Mesothelial cell of epicardium (in vitro differentiated cells): ENCODE data around the gene TMEM258. TPM values are rescaled to one million over a fixed set of nuclear protein-coding genes. Genes with fewer than 3 reads are reported as not detected.

ENCODE experiments used
- DNase-seq, 2 experiments: peaks; one replicate each; pipeline ENCODE4 v3.0.0; 2021; ENCODE audit warnings: low spot score in 2 of 2; ENCODE audit not compliant: unreplicated experiment in 2 of 2
- H3K27ac Mint-ChIP-seq: 2 replicates; pipeline ENCODE4 v1.8.0; 2021; ENCODE audit warnings: mixed read lengths
- H3K27me3 Mint-ChIP-seq: 2 replicates; pipeline ENCODE4 v1.8.0; 2021; ENCODE audit warnings: low read depth, mixed read lengths
- H3K36me3 Mint-ChIP-seq: 2 replicates; pipeline ENCODE4 v1.8.0; 2021; ENCODE audit warnings: mixed read lengths
- H3K4me1 Mint-ChIP-seq: 2 replicates; pipeline ENCODE4 v1.8.0; 2021; ENCODE audit warnings: mixed read lengths
- H3K4me3 Mint-ChIP-seq: 2 replicates; pipeline ENCODE4 v1.8.0; 2021; ENCODE audit warnings: mild to moderate bottlenecking, moderate library complexity, mixed read lengths
- H3K9me3 Mint-ChIP-seq: 2 replicates; pipeline ENCODE4 v1.8.0; 2021; ENCODE audit warnings: mixed read lengths
- CTCF ChIP-seq: fragments of 200-600 bp; sonication (generic); IDR thresholded peaks from one replicate; pipeline ENCODE4 v1.5.0; 2021; ENCODE audit warnings: antibody characterized with exemption; ENCODE audit not compliant: unreplicated experiment
- total RNA-seq: library from RNA; stranded (reverse); gene quantifications from 3 replicates; pipeline ENCODE4 v1.2.1, GENCODE V29; 2021

Gene TMEM258
- total RNA-seq, 1 donor from 2014 or later: 154 TPM

- no peaks in the 10 kb centered on the region for H3K9me3 Mint-ChIP-seq
- H3K4me3 Mint-ChIP-seq: no peak overlapping the region
- no peak for TF ChIP-seq CTCF
- H3K4me1 Mint-ChIP-seq: peaks cover 80% of the 10 kb centered on the region
- H3K27me3 Mint-ChIP-seq: no peaks in the 10 kb centered on the region
- peak overlapping the region; percentile 96 for H3K27ac Mint-ChIP-seq
- DNase-seq: no peak
- no peaks in the 10 kb centered on the region for H3K36me3 Mint-ChIP-seq
Observed at GRCh38 chr11:61766353-61766841, 26.0 kb downstream of the TMEM258 start.

DNA sequence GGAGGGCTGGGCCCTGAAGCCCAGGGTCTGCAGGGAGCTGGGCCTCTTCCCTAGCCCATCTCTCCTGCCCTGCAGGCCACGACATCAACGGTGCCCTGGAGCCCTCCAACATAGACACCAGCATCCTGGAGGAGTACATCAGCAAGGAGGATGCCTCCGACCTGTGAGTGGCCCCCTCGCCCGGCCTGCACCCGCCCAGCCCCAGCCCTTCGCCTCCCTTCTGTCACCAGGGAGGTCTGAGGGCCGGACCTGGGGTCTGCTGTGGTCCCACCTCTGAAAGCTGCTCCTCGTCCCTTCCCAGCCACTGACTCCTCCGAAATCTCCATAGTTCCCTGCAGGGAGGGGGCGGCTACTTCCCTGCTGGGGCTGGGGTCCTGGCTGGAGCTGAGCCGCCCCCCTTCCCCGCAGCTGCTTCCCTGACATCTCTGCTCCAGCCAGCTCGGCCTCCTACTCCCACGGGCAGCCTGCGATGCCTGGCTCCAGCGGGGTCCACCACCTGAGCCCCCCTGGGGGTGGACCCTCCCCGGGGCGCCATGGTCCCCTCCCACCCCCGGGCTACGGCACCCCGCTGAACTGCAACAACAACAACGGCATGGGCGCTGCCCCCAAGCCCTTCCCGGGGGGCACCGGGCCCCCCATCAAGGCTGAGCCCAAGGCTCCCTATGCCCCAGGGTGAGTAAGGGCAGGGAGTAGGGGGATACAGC is 26.7 kb downstream of the TMEM258 start:
- H3K9me3 Mint-ChIP-seq: no peaks in the 10 kb centered on the region
- no peak overlapping the region for H3K4me3 Mint-ChIP-seq
- no peak for DNase-seq
- TF ChIP-seq CTCF: no peak
- H3K36me3 Mint-ChIP-seq: no peaks in the 10 kb centered on the region
- H3K27me3 Mint-ChIP-seq: no peaks in the 10 kb centered on the region
- H3K27ac Mint-ChIP-seq: peak overlapping the region; percentile 96
- H3K4me1 Mint-ChIP-seq: peaks cover 73% of the 10 kb centered on the region

- Mint-ChIP-seq H3K27ac (peak overlapping the region; percentile 99), H3K4me3 (no peak overlapping the region), H3K4me1 (peaks cover 73% of the 10 kb centered on the region), H3K27me3 (no peaks in the 10 kb centered on the region), H3K36me3 (no peaks in the 10 kb centered on the region), H3K9me3 (no peaks in the 10 kb centered on the region)
- no peak for DNase-seq
- no peak for TF ChIP-seq CTCF
Observed at GRCh38 chr11:61764606-61765260, 27.7 kb downstream of the TMEM258 start.

GRCh38 chr11:61763930-61764605 is 28.3 kb downstream of the TMEM258 start:
- DNase-seq: no peak
- peaks cover 75% of the 10 kb centered on the region for H3K4me1 Mint-ChIP-seq
- H3K36me3 Mint-ChIP-seq: no peaks in the 10 kb centered on the region
- H3K27ac Mint-ChIP-seq: peak overlapping the region; percentile 99
- no peaks in the 10 kb centered on the region for H3K27me3 Mint-ChIP-seq
- no peak for TF ChIP-seq CTCF
- peak overlapping the region; percentile 0 for H3K4me3 Mint-ChIP-seq
- no peaks in the 10 kb centered on the region for H3K9me3 Mint-ChIP-seq

DNA sequence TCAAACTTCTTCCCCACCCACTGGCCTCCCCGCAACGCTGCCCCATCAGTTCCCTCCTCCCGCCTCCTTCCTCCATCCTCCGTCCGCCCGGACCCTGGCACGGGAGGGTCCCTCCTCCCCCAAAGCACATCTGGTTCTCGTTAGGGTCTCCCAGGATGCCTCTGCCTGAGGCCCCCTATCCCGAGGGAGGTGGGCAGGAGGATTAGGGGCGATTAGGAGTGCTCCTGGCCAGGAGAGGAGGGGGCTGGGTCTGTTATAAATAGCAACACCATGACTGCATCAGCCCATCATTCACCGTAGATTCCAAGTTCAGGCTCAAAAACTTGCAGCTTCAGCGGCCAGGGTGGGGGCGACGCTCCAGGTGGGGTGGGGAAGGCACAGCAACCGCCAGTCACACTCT is 29.6 kb downstream of the TMEM258 start:
- TF ChIP-seq CTCF: no peak
- Mint-ChIP-seq H3K36me3 (no peaks in the 10 kb centered on the region), H3K27ac (peak overlapping the region; percentile 99), H3K4me1 (peaks cover 75% of the 10 kb centered on the region), H3K4me3 (peak overlapping the region; percentile 15), H3K9me3 (no peaks in the 10 kb centered on the region), H3K27me3 (no peaks in the 10 kb centered on the region)
- DNase-seq: peak; percentile 67 to 77
